AG04450 (cell line): Measurements from ENCODE around the gene REG3G. TPM values are rescaled to one million over a fixed set of nuclear protein-coding genes. Genes with fewer than 3 reads are reported as not detected.

ENCODE experiments used
- CTCF ChIA-PET: fragments of 300-600, 350-600 bp; formaldehyde crosslinking; extraction: SDS; loops from one replicate; lab custom pipeline; 2022; ENCODE audit warnings: antibody characterized with exemption, inconsistent platforms; lab: Charles Lee
- POLR2A ChIA-PET: fragments of 350-600 bp; formaldehyde crosslinking; extraction: SDS; loops from one replicate; lab custom pipeline; 2021; ENCODE audit warnings: antibody characterized with exemption, inconsistent platforms; lab: Yijun Ruan, JAX
- DNase-seq: peaks from one replicate; pipeline ENCODE4 v3.0.0-alpha.2; 2011; ENCODE audit warnings: low read depth, low spot score
- H3K27ac ChIP-seq: one replicate; pipeline ENCODE4 v1.5.1; 2012; ENCODE audit warnings: low read depth, low read length, control low read depth
- H3K27me3 ChIP-seq: one replicate; pipeline ENCODE4 v1.6.0; 2012; ENCODE audit warnings: low read length; ENCODE audit not compliant: control insufficient read depth, insufficient read depth
- H3K4me3 ChIP-seq: 2 replicates; pipeline ENCODE4 v1.5.1; 2011; ENCODE audit warnings: mild to moderate bottlenecking, low read depth, low read length, control low read depth
- H3K9me3 ChIP-seq: 2 replicates; pipeline ENCODE4 v1.5.1; 2012; ENCODE audit warnings: low read length; ENCODE audit not compliant: control insufficient read depth, insufficient read depth
- polyA plus RNA-seq: library from polyadenylated mRNA; depleted of rRNA; stranded (reverse); fragments of >200 nt; gene quantifications from 2 replicates; pipeline ENCODE4 v1.2.3, GENCODE V29; 2011
- TF ChIP-seq, protein P1 (sequence below): IDR thresholded peaks from 2 replicates; pipeline ENCODE4 v1.5.1; 2011; ENCODE audit warnings: low read depth, low read length, control low read depth, inconsistent platforms

REG3G gene
- polyA plus RNA-seq, 1 experiment, result not detected

DNA sequence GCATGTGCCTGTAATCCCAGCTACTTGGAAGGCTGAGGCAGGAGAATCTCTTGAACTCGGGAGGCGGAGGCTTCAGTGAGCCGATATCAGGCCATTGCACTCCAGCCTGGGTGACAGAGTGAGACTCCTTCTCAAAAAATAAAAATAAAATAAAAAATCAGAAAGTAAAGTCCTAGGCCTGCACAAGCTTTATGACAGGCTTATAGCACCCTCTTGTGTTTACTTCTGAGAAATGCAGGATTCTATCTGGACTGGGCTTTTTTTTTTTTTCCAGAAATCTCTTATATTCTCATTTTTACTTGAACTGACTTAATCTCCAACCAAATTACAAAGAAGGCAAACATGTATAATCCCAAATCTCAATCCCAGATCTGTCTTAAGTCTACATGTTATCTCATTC lies 26.1 kb upstream of the REG3G start:
- Histone ChIP-seq H3K4me3 (no peak overlapping the region), H3K9me3 (peaks cover 14% of the 10 kb centered on the region; the same call in 1 of the 2 replicates), H3K27me3 (no peaks in the 10 kb centered on the region), H3K27ac (no peak overlapping the region)
- TF ChIP-seq, protein P1, sequence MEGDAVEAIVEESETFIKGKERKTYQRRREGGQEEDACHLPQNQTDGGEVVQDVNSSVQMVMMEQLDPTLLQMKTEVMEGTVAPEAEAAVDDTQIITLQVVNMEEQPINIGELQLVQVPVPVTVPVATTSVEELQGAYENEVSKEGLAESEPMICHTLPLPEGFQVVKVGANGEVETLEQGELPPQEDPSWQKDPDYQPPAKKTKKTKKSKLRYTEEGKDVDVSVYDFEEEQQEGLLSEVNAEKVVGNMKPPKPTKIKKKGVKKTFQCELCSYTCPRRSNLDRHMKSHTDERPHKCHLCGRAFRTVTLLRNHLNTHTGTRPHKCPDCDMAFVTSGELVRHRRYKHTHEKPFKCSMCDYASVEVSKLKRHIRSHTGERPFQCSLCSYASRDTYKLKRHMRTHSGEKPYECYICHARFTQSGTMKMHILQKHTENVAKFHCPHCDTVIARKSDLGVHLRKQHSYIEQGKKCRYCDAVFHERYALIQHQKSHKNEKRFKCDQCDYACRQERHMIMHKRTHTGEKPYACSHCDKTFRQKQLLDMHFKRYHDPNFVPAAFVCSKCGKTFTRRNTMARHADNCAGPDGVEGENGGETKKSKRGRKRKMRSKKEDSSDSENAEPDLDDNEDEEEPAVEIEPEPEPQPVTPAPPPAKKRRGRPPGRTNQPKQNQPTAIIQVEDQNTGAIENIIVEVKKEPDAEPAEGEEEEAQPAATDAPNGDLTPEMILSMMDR, result no peak
- ChIA-PET CTCF (no interaction called here), POLR2A (no interaction called here)
- no peak for DNase-seq

DNA sequence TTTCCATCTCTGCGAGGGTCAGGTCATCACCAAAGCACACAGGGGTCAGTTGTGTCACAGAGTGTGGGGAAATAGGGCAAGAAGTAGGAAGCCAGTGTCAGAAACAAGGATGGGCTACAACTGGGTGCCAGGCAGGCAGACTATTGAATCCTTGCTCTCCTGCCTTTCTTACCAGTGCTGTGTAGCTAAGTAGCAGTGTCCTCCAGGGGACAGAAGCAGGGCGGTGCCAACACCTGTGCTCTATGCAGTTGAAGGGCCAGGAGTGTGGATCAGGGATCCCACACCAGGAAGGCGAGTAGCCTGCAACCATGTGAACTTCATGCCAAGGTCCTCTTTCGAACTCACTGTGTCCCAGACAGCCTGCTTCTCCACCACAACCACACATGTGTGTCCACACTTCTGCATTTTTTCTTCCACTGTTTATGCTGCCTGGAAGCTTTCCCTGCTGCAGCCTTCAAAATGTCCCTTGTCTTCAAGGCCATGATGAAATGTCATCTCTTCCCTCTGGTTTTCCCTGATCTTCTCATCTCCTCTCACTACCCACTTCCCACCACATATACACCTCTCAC lies 25.4 kb upstream of the REG3G start:
- CTCF ChIA-PET, result no interaction called here
- H3K27me3 ChIP-seq, result no peaks in the 10 kb centered on the region
- peaks cover 14% of the 10 kb centered on the region; the same call in 1 of the 2 replicates for H3K9me3 ChIP-seq
- POLR2A ChIA-PET, result no interaction called here
- H3K27ac ChIP-seq, result no peak overlapping the region
- no peak for DNase-seq
- TF ChIP-seq, protein P1, result no peak
- H3K4me3 ChIP-seq, result no peak overlapping the region

- Histone ChIP-seq H3K27ac (no peak overlapping the region), H3K27me3 (no peaks in the 10 kb centered on the region), H3K9me3 (peaks cover 14% of the 10 kb centered on the region; the same call in 1 of the 2 replicates), H3K4me3 (no peak overlapping the region)
- TF ChIP-seq, protein P1, result no peak
- DNase-seq, result no peak
- CTCF ChIA-PET, result no interaction called here
- POLR2A ChIA-PET, result no interaction called here
Measured at GRCh38 chr2:79001285-79001684, 24.2 kb upstream of the REG3G start.

DNA sequence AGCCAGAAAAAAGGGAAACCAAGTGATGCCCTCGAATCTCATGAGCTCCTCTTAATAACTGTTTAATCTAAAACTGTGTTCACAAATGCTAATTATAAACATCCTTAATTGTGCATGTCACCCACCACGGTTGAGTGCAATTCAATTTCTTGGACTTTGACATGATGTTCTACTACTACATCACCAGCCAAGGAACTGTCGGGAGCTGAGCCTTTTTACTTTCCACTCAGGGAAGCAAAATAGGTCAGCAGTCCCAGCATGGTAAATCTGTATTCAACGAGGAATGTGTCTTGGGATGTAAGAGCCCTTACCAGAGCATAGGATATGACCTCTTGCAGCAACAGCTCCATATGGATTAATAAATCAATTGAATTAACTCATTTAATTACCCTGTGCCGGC lies 20.8 kb upstream of the REG3G start:
- ChIA-PET POLR2A (no interaction called here), CTCF (no interaction called here)
- no peak for DNase-seq
- H3K9me3 ChIP-seq, result peaks cover 19% of the 10 kb centered on the region; the same call in 1 of the 2 replicates
- H3K4me3 ChIP-seq, result no peak overlapping the region
- no peak overlapping the region for H3K27ac ChIP-seq
- H3K27me3 ChIP-seq, result no peaks in the 10 kb centered on the region
- TF ChIP-seq, protein P1, result no peak

DNA sequence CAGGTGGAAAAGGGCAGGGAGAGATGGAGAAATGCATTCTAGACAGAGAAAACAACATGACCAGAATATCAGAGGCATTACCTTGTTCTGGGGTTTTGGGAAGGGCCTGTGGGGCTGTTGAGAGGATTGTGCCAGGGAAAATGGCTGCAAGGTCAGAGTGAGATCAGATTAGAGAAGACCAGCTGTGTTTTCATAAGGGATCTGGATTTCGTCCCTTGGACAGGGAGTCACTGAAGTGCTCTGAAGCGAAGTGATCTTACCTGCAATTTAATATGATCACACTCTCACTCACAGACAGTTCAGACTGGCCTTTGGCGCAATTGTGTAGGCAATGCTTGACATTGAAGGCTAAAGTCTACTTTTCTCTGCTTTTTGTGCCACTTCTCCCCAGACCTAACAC lies 20.3 kb upstream of the REG3G start:
- TF ChIP-seq, protein P1, result no peak
- ChIA-PET CTCF (no interaction called here), POLR2A (no interaction called here)
- Histone ChIP-seq H3K4me3 (no peak overlapping the region), H3K27ac (no peak overlapping the region), H3K27me3 (no peaks in the 10 kb centered on the region), H3K9me3 (peaks cover 15% of the 10 kb centered on the region; the same call in 1 of the 2 replicates)
- DNase-seq, result no peak
